Measurements from ENCODE around the gene SIRPG. TPM values are rescaled to one million over a fixed set of nuclear protein-coding genes. Genes with fewer than 3 reads are reported as not detected.
"Not testable (repeated sequence)": the region's sequence is repeated elsewhere in the genome, so short reads cannot be mapped to it uniquely, and the experiment has no call there.

The SIRPG gene
- total RNA-seq, result not detected

- Histone ChIP-seq H3K4me1 (no peaks in the 10 kb centered on the region), H3K27me3 (no peaks in the 10 kb centered on the region), H3K27ac (no peak within 1 kb of the TSS), H3K36me3 (no peaks in the 10 kb centered on the region), H3K9me3 (no peaks in the 10 kb centered on the region), H3K4me3 (no peak within 1 kb of the TSS)
- no peak for DNase-seq (ENCODE audit: extremely low spot score in 2 of 2)
- TF ChIP-seq POLR2AphosphoS5 (IDR thresholded peaks at IDR 0.05; ENCODE audit: insufficient read depth in 1 of 2, low read depth in 1 of 2) (no peak), POLR2A (IDR thresholded peaks at IDR 0.05) (no peak)
- TF ChIP-seq, protein P1, sequence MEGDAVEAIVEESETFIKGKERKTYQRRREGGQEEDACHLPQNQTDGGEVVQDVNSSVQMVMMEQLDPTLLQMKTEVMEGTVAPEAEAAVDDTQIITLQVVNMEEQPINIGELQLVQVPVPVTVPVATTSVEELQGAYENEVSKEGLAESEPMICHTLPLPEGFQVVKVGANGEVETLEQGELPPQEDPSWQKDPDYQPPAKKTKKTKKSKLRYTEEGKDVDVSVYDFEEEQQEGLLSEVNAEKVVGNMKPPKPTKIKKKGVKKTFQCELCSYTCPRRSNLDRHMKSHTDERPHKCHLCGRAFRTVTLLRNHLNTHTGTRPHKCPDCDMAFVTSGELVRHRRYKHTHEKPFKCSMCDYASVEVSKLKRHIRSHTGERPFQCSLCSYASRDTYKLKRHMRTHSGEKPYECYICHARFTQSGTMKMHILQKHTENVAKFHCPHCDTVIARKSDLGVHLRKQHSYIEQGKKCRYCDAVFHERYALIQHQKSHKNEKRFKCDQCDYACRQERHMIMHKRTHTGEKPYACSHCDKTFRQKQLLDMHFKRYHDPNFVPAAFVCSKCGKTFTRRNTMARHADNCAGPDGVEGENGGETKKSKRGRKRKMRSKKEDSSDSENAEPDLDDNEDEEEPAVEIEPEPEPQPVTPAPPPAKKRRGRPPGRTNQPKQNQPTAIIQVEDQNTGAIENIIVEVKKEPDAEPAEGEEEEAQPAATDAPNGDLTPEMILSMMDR (IDR thresholded peaks at IDR 0.05), result no peak
- intact Hi-C loops (cut with DNase I), result no loop called here
These were observed at the start of gene SIRPG for GRCh38 chr20:1657556-1658334. Gene SIRPG, minus strand, starts transcription at chr20:1657779. Its CDS starts 65 bp downstream, at chr20:1657714.

GRCh38 chr20:1706887-1707286 lies 49.3 kb upstream of the SIRPG start:
- H3K9me3 ChIP-seq; H3K27ac ChIP-seq; intact Hi-C loops (cut with DNase I); H3K4me3 ChIP-seq; H3K27me3 ChIP-seq; H3K4me1 ChIP-seq; H3K36me3 ChIP-seq: not testable (repeated sequence)
- DNase-seq (ENCODE audit: extremely low spot score in 2 of 2), result peak; percentile 31 to 65

DNA sequence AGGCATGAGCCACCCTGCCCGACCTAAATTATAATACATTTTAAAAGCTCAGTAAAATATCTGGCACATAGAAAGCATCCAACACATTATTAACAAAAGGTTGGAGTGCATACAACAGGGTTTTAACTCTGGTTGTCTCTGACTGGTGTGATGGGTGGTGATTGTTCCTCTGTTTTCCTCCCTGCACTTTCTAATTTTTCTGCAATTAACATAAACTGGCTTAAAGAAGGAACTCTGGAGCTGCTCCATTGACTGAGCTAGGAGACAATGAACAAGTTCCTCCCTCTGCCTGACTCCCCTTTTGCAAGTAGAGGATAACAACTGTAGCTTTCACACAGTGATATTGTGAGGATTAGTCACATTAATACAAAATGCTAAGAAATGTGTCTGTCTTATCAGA lies 48.5 kb upstream of the SIRPG start:
- no peak overlapping the region for H3K4me3 ChIP-seq
- no peaks in the 10 kb centered on the region for H3K27me3 ChIP-seq
- no peak for DNase-seq (ENCODE audit: extremely low spot score in 2 of 2)
- intact Hi-C loops (cut with DNase I), result no loop called here
- TF ChIP-seq, protein P1 (IDR thresholded peaks at IDR 0.05), result no peak
- TF ChIP-seq POLR2AphosphoS5 (IDR thresholded peaks at IDR 0.05; ENCODE audit: insufficient read depth in 1 of 2, low read depth in 1 of 2) (no peak), POLR2A (IDR thresholded peaks at IDR 0.05) (no peak)
- H3K36me3 ChIP-seq, result no peaks in the 10 kb centered on the region
- no peaks in the 10 kb centered on the region for H3K9me3 ChIP-seq
- no peaks in the 10 kb centered on the region for H3K4me1 ChIP-seq
- H3K27ac ChIP-seq, result no peak overlapping the region

- H3K4me3 ChIP-seq, result no peak overlapping the region
- H3K4me1 ChIP-seq, result no peaks in the 10 kb centered on the region
- TF ChIP-seq POLR2AphosphoS5 (IDR thresholded peaks at IDR 0.05; ENCODE audit: insufficient read depth in 1 of 2, low read depth in 1 of 2), result no peak
- TF ChIP-seq POLR2A (IDR thresholded peaks at IDR 0.05), result no peak
- TF ChIP-seq, protein P1 (IDR thresholded peaks at IDR 0.05), result no peak
- intact Hi-C loops (cut with DNase I), result no loop called here
- H3K9me3 ChIP-seq, result no peaks in the 10 kb centered on the region
- no peak overlapping the region for H3K27ac ChIP-seq
- DNase-seq (ENCODE audit: extremely low spot score in 2 of 2), result no peak
- no peaks in the 10 kb centered on the region for H3K36me3 ChIP-seq
- H3K27me3 ChIP-seq, result no peaks in the 10 kb centered on the region
These were observed 45.3 kb upstream of the SIRPG start for GRCh38 chr20:1702855-1703254.

- Histone ChIP-seq H3K27me3 (no peaks in the 10 kb centered on the region), H3K36me3 (no peaks in the 10 kb centered on the region), H3K4me3 (no peak overlapping the region), H3K4me1 (no peaks in the 10 kb centered on the region), H3K9me3 (no peaks in the 10 kb centered on the region), H3K27ac (no peak overlapping the region)
- peak in 1 of 2 donors; percentile 46 for DNase-seq (ENCODE audit: extremely low spot score in 2 of 2)
- no peak for TF ChIP-seq POLR2A (IDR thresholded peaks at IDR 0.05)
- TF ChIP-seq POLR2AphosphoS5 (IDR thresholded peaks at IDR 0.05; ENCODE audit: insufficient read depth in 1 of 2, low read depth in 1 of 2), result no peak
- TF ChIP-seq, protein P1 (IDR thresholded peaks at IDR 0.05), result no peak
- intact Hi-C loops (cut with DNase I), result no loop called here
These were observed 44.7 kb upstream of the SIRPG start for GRCh38 chr20:1702328-1702727.

All from vagina (tissue), 2 donors.